Mucosa of descending colon (tissue), 3 donors: Measurements from ENCODE around the gene ABHD16A. TPM values are rescaled to one million over a fixed set of nuclear protein-coding genes. Genes with fewer than 3 reads are reported as not detected.

Experiments
- ATAC-seq: fragments of 200-7000 bp; cut with Tn5 transposase; one replicate; pipeline ENCODE4 v1.9.1; 2020; ENCODE audit warnings: mild to moderate bottlenecking, moderate library complexity
- DNase-seq, 3 donors: peaks; one replicate each; pipeline ENCODE4 v3.0.0-alpha.2; 2020
- H3K36me3 ChIP-seq: fragments of 200-600 bp; one replicate; pipeline ENCODE4 v1.8.0; 2021; ENCODE audit warnings: low read depth, mild to moderate bottlenecking
- H3K4me1 ChIP-seq: fragments of 200-600 bp; one replicate; pipeline ENCODE4 v1.8.0; 2021; ENCODE audit warnings: low read depth, mild to moderate bottlenecking
- H3K4me3 ChIP-seq: fragments of 200-600 bp; one replicate; pipeline ENCODE4 v1.8.0; 2021; ENCODE audit warnings: mild to moderate bottlenecking
- H3K9me3 ChIP-seq: fragments of 200-600 bp; one replicate; pipeline ENCODE4 v1.8.0; 2021; ENCODE audit warnings: mild to moderate bottlenecking
- intact Hi-C, 2 donors: fragments of 100-400 bp; cut with DNase I in 1 of 2; cut with micrococcal nuclease in 1 of 2; formaldehyde crosslinking; loops; one replicate each; pipeline versions ENCODE4 v1.11.0 to v1.11.1; 2022; cut with DNase I, micrococcal nuclease
- total RNA-seq, 3 donors: library from RNA; stranded (reverse); fragmentation: NEBNext Ultra II Directional in 2 of 3; extraction: Animal tissue kit (Norgen Biotek cat#: 25700) in 2 of 3; gene quantifications; one replicate each; pipeline versions ENCODE4 v1.2.1 to v1.2.4, GENCODE V29; 2021 to 2023
- TF ChIP-seq, protein P1 (sequence below): fragments of 200-600 bp; IDR thresholded peaks from one replicate; pipeline ENCODE4 v1.8.0; 2022; ENCODE audit warnings: antibody characterized with exemption, mild to moderate bottlenecking
- donor health status: DM: no; HTN: no; CAD: no; lungs with moderate emphysema.
- donor health status: DM: no; HTN: no; CAD: no.
- donor health status: DM: no; HTN: yes; CAD: no.

Gene ABHD16A
- total RNA-seq, 3 donors from 2014 or later = 55.3 to 69.4 (median 68.4) TPM

GRCh38 chr6:31658983-31659648 is 44.0 kb downstream of the ABHD16A start:
- DNase-seq (no peak), ATAC-seq (no peak)
- intact Hi-C loops = no loop called here
- TF ChIP-seq, protein P1, sequence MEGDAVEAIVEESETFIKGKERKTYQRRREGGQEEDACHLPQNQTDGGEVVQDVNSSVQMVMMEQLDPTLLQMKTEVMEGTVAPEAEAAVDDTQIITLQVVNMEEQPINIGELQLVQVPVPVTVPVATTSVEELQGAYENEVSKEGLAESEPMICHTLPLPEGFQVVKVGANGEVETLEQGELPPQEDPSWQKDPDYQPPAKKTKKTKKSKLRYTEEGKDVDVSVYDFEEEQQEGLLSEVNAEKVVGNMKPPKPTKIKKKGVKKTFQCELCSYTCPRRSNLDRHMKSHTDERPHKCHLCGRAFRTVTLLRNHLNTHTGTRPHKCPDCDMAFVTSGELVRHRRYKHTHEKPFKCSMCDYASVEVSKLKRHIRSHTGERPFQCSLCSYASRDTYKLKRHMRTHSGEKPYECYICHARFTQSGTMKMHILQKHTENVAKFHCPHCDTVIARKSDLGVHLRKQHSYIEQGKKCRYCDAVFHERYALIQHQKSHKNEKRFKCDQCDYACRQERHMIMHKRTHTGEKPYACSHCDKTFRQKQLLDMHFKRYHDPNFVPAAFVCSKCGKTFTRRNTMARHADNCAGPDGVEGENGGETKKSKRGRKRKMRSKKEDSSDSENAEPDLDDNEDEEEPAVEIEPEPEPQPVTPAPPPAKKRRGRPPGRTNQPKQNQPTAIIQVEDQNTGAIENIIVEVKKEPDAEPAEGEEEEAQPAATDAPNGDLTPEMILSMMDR = no peak
- Histone ChIP-seq H3K4me3 (no peak overlapping the region), H3K4me1 (peaks cover 49% of the 10 kb centered on the region), H3K36me3 (no peaks in the 10 kb centered on the region), H3K9me3 (no peaks in the 10 kb centered on the region)

GRCh38 chr6:31658158-31658688 is 44.9 kb downstream of the ABHD16A start:
- ATAC-seq (no peak), DNase-seq (no peak)
- H3K4me1 ChIP-seq = peaks cover 40% of the 10 kb centered on the region
- TF ChIP-seq, protein P1 = no peak
- no peaks in the 10 kb centered on the region for H3K9me3 ChIP-seq
- intact Hi-C loops = no loop called here
- no peak overlapping the region for H3K4me3 ChIP-seq
- H3K36me3 ChIP-seq = no peaks in the 10 kb centered on the region

DNA sequence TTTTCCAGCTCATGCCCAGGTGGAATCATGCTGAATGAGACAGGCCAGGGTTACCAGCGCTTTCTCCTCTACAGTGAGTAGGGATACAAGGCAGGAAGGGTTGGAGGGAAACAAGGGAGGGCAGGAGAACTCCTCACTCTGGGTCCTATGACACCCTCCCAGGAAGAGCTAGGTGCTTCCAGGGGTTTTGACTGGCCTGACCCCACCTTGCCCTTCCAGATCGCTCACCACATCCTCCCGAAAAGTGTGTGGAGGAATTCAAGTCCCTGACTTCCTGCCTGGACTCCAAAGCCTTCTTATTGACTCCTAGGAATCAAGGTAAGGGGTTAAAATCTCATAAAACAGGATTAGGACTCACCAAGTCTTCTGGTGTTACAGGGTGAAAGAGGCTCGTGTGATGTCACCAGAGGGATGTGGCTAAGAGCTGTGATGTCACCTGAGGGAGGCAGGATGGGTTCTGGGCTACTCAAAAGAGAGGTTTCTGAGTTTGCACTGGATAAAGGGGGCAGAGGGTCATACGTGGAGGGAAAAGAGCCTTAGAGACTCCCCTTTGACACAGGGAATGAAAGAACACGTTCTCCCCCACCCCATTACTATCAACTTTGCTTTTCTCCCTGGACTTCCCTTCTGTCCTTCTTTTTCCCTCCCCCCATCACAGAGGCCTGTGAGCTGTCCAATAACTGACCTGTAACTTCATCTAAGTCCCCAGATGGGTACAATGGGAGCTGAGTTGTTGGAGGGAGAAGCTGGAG is 45.5 kb downstream of the ABHD16A start:
- no peaks in the 10 kb centered on the region for H3K36me3 ChIP-seq
- TF ChIP-seq, protein P1 = no peak
- DNase-seq (no peak), ATAC-seq (no peak)
- H3K4me3 ChIP-seq = no peak overlapping the region
- H3K9me3 ChIP-seq = no peaks in the 10 kb centered on the region
- H3K4me1 ChIP-seq = peaks cover 39% of the 10 kb centered on the region
- intact Hi-C loops = no loop called here

- no peaks in the 10 kb centered on the region for H3K9me3 ChIP-seq
- no peaks in the 10 kb centered on the region for H3K36me3 ChIP-seq
- intact Hi-C loops = no loop called here
- TF ChIP-seq, protein P1 = no peak
- H3K4me1 ChIP-seq = peaks cover 45% of the 10 kb centered on the region
- no peak within 1 kb of the TSS for H3K4me3 ChIP-seq
- DNase-seq (no peak), ATAC-seq (no peak)
Observed at GRCh38 chr6:31655349-31656237, 47.5 kb downstream of the ABHD16A start, which contains the start of gene APOM. Gene APOM, plus strand, starts transcription at chr6:31655894. Its CDS starts 73 bp downstream, at chr6:31655967.

GRCh38 chr6:31654574-31655348 is 48.4 kb downstream of the ABHD16A start:
- no peak for ATAC-seq
- intact Hi-C loops = no loop called here
- Histone ChIP-seq H3K9me3 (no peaks in the 10 kb centered on the region), H3K4me3 (no peak overlapping the region), H3K36me3 (no peaks in the 10 kb centered on the region), H3K4me1 (peaks cover 43% of the 10 kb centered on the region)
- TF ChIP-seq, protein P1 = no peak
- no peak for DNase-seq
